Kidney (tissue), 14 donors: ENCODE measurements around the gene TAS2R30. TPM values are rescaled to one million over a fixed set of nuclear protein-coding genes. Genes with fewer than 3 reads are reported as not detected.
A peak's percentile ranks its signal among the peaks of the same experiment; 100 is the strongest.
"Not testable (repeated sequence)": the region's sequence is repeated elsewhere in the genome, so short reads cannot be mapped to it uniquely, and the experiment has no call there.

Experiments used
- DNase-seq, 5 donors: peaks; one replicate each; pipeline ENCODE4 v3.0.0-alpha.2; 2013 to 2020
- FAIRE-seq: peaks from 2 replicates; lab custom pipeline; 2012; peaks lifted over from hg19 to GRCh38; lab: Jason Lieb, UNC
- H3K27ac ChIP-seq, 2 donors: one replicate each; pipeline ENCODE4 v1.7.0; 2013; ENCODE audit warnings: low read depth in 2 of 2, low read length in 2 of 2, inconsistent platforms in 1 of 2
- H3K27me3 ChIP-seq: one replicate; pipeline ENCODE4 v1.7.1; 2013; ENCODE audit warnings: low read length, inconsistent platforms; ENCODE audit not compliant: control insufficient read depth, insufficient read depth
- H3K36me3 ChIP-seq, 3 donors: one replicate each; pipeline versions ENCODE4 v1.7.0 to v1.7.1; 2013; ENCODE audit warnings: low read length in 3 of 3, control low read depth in 1 of 3, inconsistent platforms in 1 of 3; ENCODE audit not compliant: insufficient read depth in 3 of 3, control insufficient read depth in 2 of 3
- H3K4me1 ChIP-seq, 3 donors: one replicate each; pipeline versions ENCODE4 v1.7.0 to v1.7.1; 2013; ENCODE audit warnings: low read length in 3 of 3, inconsistent platforms in 1 of 3, low read depth in 1 of 3; ENCODE audit not compliant: control insufficient read depth in 2 of 3, insufficient read depth in 2 of 3
- H3K4me3 ChIP-seq, 3 donors: one replicate each; pipeline versions ENCODE4 v1.7.0 to v1.8.1; 2013; ENCODE audit warnings: low read length in 3 of 3, control low read depth in 1 of 3, inconsistent platforms in 1 of 3
- H3K9ac ChIP-seq, 3 donors: one replicate each; pipeline versions ENCODE4 v1.7.0 to v1.7.1; 2013; ENCODE audit warnings: low read length in 3 of 3, control low read depth in 1 of 3, inconsistent platforms in 1 of 3
- H3K9me3 ChIP-seq, 3 donors: one replicate each; pipeline versions ENCODE4 v1.7.0 to v1.7.1; 2013; ENCODE audit warnings: low read length in 3 of 3, control low read depth in 1 of 3, inconsistent platforms in 1 of 3; ENCODE audit not compliant: control insufficient read depth in 2 of 3, insufficient read depth in 1 of 3
- intact Hi-C: fragments of 100-400 bp; cut with DNase I; formaldehyde crosslinking; loops from one replicate; pipeline ENCODE4 v1.11.1; 2022
- polyA plus RNA-seq: library from polyadenylated mRNA; stranded (reverse); fragments of 350-450 nt; fragmentation: Illumina TruSeq; extraction: RNeasy Lipid Tissue Mini Kit (QIAGEN cat#74804); gene quantifications from one replicate; pipeline ENCODE4 v1.2.3, GENCODE V29; 2014; ENCODE audit warnings: low read depth, low replicate concordance; ENCODE audit not compliant: insufficient read depth
- total RNA-seq: library from RNA; stranded (reverse); fragmentation: NEBNext Ultra II Directional; extraction: Animal tissue kit (Norgen Biotek cat#: 25700); gene quantifications from one replicate; pipeline ENCODE4 v1.2.1, GENCODE V29; 2021
- TF ChIP-seq, protein P1 (sequence below): IDR thresholded peaks from 3 replicates; pipeline ENCODE4 v1.5.1; 2012; ENCODE audit warnings: mild to moderate bottlenecking, moderate library complexity, borderline replicate concordance; ENCODE audit not compliant: insufficient read depth; ENCODE audit errors: extremely low read depth
- donor health status: control.
- donor health status: control.
- donor health status: control.
- donor health status: control.
- donor health status: control.
- donor health status: DM: yes; HTN: yes; CAD: no.
- donor health status: Normal renal cell carcinoma (clear cell type).

Gene TAS2R30
- total and polyA plus RNA-seq, 2 donors from 2014 or later: 4.0 TPM; not detected in 1

DNA sequence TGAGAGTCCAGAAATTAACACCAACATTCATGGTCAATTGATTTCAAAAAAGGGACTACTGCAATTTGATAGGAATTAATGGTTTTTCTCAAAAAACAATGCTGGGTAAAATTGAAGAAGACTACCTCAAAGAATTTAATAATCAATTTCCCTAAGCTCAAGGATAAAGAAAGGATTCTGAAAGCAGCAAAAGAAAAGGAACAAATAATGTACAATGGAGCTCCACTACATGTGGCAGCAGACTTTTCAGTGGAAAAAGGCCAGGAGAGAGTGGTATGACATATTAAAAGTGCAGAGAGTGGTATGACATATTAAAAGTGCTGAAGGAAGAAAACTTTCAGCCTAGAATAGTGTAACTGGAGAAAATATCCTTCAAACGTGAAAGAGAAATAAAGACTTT, 26.7 kb downstream of the TAS2R30 start:
- H3K4me1 ChIP-seq: no peaks in the 10 kb centered on the region
- H3K9me3 ChIP-seq: peaks cover 0 to 5% (median 0%) of the 10 kb centered on the region in 3 donors
- no peak for DNase-seq
- no peak overlapping the region for H3K4me3 ChIP-seq
- no peaks in the 10 kb centered on the region for H3K27me3 ChIP-seq
- H3K36me3 ChIP-seq: no peaks in the 10 kb centered on the region
- H3K9ac ChIP-seq: no peak overlapping the region
- FAIRE-seq: no peak
- intact Hi-C loops: no loop called here
- TF ChIP-seq, protein P1, sequence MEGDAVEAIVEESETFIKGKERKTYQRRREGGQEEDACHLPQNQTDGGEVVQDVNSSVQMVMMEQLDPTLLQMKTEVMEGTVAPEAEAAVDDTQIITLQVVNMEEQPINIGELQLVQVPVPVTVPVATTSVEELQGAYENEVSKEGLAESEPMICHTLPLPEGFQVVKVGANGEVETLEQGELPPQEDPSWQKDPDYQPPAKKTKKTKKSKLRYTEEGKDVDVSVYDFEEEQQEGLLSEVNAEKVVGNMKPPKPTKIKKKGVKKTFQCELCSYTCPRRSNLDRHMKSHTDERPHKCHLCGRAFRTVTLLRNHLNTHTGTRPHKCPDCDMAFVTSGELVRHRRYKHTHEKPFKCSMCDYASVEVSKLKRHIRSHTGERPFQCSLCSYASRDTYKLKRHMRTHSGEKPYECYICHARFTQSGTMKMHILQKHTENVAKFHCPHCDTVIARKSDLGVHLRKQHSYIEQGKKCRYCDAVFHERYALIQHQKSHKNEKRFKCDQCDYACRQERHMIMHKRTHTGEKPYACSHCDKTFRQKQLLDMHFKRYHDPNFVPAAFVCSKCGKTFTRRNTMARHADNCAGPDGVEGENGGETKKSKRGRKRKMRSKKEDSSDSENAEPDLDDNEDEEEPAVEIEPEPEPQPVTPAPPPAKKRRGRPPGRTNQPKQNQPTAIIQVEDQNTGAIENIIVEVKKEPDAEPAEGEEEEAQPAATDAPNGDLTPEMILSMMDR: no peak
- no peak overlapping the region for H3K27ac ChIP-seq

DNA sequence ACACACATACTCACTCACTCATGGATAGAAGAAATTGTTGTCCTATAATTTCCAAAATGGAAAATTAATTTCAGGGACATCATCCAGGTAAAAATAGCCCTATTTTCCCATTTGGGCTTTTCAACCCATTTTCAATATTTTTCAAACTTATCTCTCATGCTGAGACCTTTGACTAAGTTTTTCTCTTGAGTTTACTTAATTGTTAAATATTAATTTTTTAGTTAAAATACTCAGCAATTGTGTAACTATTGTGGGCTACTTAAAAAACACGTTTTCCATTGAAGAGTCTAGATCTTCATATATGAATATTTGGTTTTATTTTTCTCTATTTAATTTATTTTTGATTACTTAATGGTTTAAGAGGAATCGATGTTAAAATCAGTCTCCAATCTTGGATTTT, 28.2 kb downstream of the TAS2R30 start:
- H3K27me3 ChIP-seq: no peaks in the 10 kb centered on the region
- H3K27ac ChIP-seq: no peak overlapping the region
- H3K4me3 ChIP-seq: no peak overlapping the region
- H3K9me3 ChIP-seq: peaks cover 0 to 5% (median 0%) of the 10 kb centered on the region in 3 donors
- peak; percentile 3 for FAIRE-seq
- DNase-seq: no peak
- H3K9ac ChIP-seq: no peak overlapping the region
- intact Hi-C loops: no loop called here
- TF ChIP-seq, protein P1: no peak
- H3K36me3 ChIP-seq: no peaks in the 10 kb centered on the region
- no peaks in the 10 kb centered on the region for H3K4me1 ChIP-seq

GRCh38 chr12:11105546-11105945, 28.9 kb downstream of the TAS2R30 start:
- no peak overlapping the region for H3K4me3 ChIP-seq
- H3K36me3 ChIP-seq: no peaks in the 10 kb centered on the region
- TF ChIP-seq, protein P1: no peak
- no peak overlapping the region for H3K27ac ChIP-seq
- H3K9ac ChIP-seq: no peak overlapping the region
- DNase-seq (no peak), FAIRE-seq (no peak)
- intact Hi-C loops: no loop called here
- no peaks in the 10 kb centered on the region for H3K27me3 ChIP-seq
- H3K4me1 ChIP-seq: no peaks in the 10 kb centered on the region
- H3K9me3 ChIP-seq: peaks cover 0 to 2% (median 0%) of the 10 kb centered on the region in 3 donors

- H3K9me3 ChIP-seq, H3K9ac ChIP-seq, H3K4me3 ChIP-seq, H3K4me1 ChIP-seq, H3K27ac ChIP-seq, DNase-seq, intact Hi-C loops, H3K27me3 ChIP-seq, H3K36me3 ChIP-seq: not testable (repeated sequence)
- FAIRE-seq: peak; percentile 88
These were observed 39.5 kb downstream of the TAS2R30 start for GRCh38 chr12:11094910-11095309.
